ENCODE measurements around the gene DICER1.

- TF ChIP-seq CTCF (conservative IDR thresholded peaks at IDR 0.05; ENCODE audit: low read depth, low read length), result no peak
- no peak for TF ChIP-seq EZH2 (IDR thresholded peaks at IDR 0.05; ENCODE audit: borderline replicate concordance, low read depth, low read length, poor library complexity, severe bottlenecking)
These were observed 16.2 kb upstream of the DICER1 start for GRCh38 chr14:95173518-95173917.
